ENCODE results near the gene ANKRD52. TPM values are rescaled to one million over a fixed set of nuclear protein-coding genes. Genes with fewer than 3 reads are reported as not detected.
A peak's percentile ranks its signal among the peaks of the same experiment; 100 is the strongest.

The ANKRD52 gene
- polyA plus RNA-seq, 2 of the 4 experiments (the other 2 are of a cell fraction) = 26.1 to 48.7 TPM

DNA sequence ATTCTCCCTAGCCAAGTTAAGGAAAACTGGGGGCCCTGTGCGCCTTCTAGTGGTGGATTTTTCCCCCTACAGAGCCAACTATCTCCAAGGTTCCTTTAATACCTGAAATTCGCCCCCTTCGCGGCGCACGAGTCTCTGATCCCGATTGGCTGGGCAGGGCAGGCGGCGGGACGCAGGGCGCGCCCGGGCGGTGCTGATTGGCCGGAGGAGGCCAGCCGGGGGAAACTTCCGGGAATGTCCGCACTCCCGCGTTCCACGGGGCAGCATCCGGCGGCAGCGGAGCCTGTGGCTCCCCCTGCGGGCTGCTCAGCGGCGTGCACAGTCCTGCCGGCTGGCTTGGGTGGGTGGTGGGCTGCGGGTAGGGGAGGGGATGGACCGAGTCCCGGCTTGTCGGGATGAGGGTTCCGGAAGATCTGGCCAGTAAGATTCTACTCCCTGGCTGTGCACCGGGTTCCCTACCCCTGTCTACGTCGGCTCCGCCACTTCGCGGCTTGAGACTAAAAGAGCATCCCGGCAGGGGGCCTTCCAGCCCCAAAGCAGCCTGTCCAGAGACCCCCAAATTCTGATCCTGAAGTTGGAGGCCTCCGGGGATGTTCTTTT lies 34.0 kb downstream of the ANKRD52 start, which contains the start of gene NABP2 (continued):
- TF ChIP-seq, protein P1, sequence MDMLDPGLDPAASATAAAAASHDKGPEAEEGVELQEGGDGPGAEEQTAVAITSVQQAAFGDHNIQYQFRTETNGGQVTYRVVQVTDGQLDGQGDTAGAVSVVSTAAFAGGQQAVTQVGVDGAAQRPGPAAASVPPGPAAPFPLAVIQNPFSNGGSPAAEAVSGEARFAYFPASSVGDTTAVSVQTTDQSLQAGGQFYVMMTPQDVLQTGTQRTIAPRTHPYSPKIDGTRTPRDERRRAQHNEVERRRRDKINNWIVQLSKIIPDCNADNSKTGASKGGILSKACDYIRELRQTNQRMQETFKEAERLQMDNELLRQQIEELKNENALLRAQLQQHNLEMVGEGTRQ (IDR thresholded peaks at IDR 0.05) = peak; percentile 68
- no peak for TF ChIP-seq FOSB (CRISPR knock-in tag; IDR thresholded peaks at IDR 0.05)
- TF ChIP-seq, protein P2, sequence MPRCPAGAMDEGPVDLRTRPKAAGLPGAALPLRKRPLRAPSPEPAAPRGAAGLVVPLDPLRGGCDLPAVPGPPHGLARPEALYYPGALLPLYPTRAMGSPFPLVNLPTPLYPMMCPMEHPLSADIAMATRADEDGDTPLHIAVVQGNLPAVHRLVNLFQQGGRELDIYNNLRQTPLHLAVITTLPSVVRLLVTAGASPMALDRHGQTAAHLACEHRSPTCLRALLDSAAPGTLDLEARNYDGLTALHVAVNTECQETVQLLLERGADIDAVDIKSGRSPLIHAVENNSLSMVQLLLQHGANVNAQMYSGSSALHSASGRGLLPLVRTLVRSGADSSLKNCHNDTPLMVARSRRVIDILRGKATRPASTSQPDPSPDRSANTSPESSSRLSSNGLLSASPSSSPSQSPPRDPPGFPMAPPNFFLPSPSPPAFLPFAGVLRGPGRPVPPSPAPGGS (IDR thresholded peaks at IDR 0.05) = 0 out of 3 replicates have a peak, but pooled peaks have one; percentile 12

DNA sequence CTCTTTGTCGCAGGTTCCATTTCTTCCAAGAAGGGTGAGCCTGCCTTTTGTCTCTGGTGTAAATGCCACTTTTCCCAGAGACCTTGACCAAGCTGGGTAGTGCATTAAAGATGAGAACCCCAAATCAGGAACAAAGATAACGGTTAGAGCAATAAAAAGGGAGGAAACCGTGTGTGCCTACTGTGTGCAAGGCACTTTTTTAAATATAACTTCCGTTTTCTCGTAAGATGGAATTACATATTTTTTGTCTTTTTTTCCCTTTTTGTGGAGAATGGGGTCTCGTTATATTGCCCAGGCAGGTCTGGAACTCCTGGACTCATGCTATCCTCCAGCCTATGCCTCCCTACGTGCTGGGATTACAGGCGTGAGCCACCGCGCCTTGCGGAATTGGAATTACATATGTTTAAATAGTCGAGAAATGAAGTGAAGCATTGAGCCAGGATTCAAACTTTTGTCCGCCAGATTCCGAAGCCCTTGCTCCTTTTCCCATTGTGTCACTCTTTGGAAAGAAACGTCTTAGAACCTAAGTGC lies 34.5 kb downstream of the ANKRD52 start:
- 24% methylated on average over 15 of the region's 15 CpGs for WGBS (ENCODE audit: missing lambda C conversion rate)

DNA sequence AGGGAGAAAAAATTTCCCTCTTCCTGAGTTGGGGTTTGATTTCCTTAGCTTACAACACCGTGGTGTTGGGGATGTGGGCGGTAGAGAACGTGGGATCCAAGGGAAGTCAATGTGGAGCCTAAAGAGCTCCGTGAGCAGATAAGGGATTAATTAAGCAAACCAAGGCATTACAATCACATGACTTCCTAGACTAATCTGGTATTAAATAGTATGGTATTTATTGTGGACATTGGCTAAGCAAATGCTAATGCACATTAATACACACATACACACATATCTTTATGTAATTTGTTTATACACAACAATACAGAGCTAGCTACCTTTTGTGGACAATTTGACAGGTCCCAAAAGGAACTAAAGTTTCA lies 35.7 kb downstream of the ANKRD52 start:
- Histone ChIP-seq H3K4me3 (peak overlapping the region; percentile 71), H3K27ac (peak overlapping the region; percentile 91 to 94), H3K9me3 (no peaks in the 10 kb centered on the region), H3K4me2 (peak overlapping the region; percentile 71), H3K4me1 (peaks cover 26% of the 10 kb centered on the region)
- ChIA-PET CTCF (interaction anchor here (0.5 to 4.2 kb wide), 26 partner anchors 9 to 484 kb away, joined by 3 to 67 read pairs (median 4); partner anchors contain the start of genes ANKRD52, SMARCC2 and ZC3H10), POLR2A (interaction anchor here (0.9 to 2.3 kb wide), 15 partner anchors 8 to 137 kb away, joined by 3 to 34 read pairs (median 8); partner anchors contain the start of genes ANKRD52, COQ10A, ESYT1 and PA2G4)
- 46% methylated on average over 4 of the region's 4 CpGs for WGBS (ENCODE audit: missing lambda C conversion rate)
- TF ChIP-seq NFE2L2 (conservative IDR thresholded peaks at IDR 0.05; ENCODE audit: low read length) (no peak), JUNB (IDR thresholded peaks at IDR 0.05) (no peak)
- TF ChIP-seq, protein P3, sequence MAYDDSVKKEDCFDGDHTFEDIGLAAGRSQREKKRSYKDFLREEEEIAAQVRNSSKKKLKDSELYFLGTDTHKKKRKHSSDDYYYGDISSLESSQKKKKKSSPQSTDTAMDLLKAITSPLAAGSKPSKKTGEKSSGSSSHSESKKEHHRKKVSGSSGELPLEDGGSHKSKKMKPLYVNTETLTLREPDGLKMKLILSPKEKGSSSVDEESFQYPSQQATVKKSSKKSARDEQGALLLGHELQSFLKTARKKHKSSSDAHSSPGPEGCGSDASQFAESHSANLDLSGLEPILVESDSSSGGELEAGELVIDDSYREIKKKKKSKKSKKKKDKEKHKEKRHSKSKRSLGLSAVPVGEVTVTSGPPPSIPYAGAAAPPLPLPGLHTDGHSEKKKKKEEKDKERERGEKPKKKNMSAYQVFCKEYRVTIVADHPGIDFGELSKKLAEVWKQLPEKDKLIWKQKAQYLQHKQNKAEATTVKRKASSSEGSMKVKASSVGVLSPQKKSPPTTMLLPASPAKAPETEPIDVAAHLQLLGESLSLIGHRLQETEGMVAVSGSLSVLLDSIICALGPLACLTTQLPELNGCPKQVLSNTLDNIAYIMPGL (CRISPR knock-in tag; IDR thresholded peaks at IDR 0.05; ENCODE audit: borderline replicate concordance) = no peak
- ATAC-seq (no peak), FAIRE-seq (no peak), DNase-seq (ENCODE audit: low read depth in 1 of 2, low spot score in 1 of 2) (no peak)

More for the DNA sequence above, 34.5 kb downstream of the ANKRD52 start:
- Histone ChIP-seq H3K4me3 (peak overlapping the region; percentile 30), H3K9me3 (no peaks in the 10 kb centered on the region), H3K4me2 (peak overlapping the region; percentile 86), H3K4me1 (peaks cover 26% of the 10 kb centered on the region), H3K27ac (peak overlapping the region; percentile 76 to 94)
- POLR2A ChIA-PET = no interaction called here
- peak; percentile 11 to 14; a peak in 5 of 6 replicates for ATAC-seq
- no peak for TF ChIP-seq RAD21 (conservative IDR thresholded peaks at IDR 0.05 in 1 of 2, IDR thresholded peaks at IDR 0.05 in 1 of 2)
- TF ChIP-seq GATA3 (IDR thresholded peaks at IDR 0.05; ENCODE audit: borderline replicate concordance) = 0 out of 2 replicates have a peak, but pooled peaks have one; percentile 16
- TF ChIP-seq KDM1A (IDR thresholded peaks at IDR 0.05; ENCODE audit: low read depth) = no peak
- no peak for DNase-seq (ENCODE audit: low read depth in 1 of 2, low spot score in 1 of 2)
- CTCF ChIA-PET = interaction anchor here (0.9 to 4.2 kb wide), 15 partner anchors 10 to 104 kb away, joined by 3 to 67 read pairs (median 6); partner anchors contain the start of genes SMARCC2 and ZC3H10
- FAIRE-seq = no peak

DNA sequence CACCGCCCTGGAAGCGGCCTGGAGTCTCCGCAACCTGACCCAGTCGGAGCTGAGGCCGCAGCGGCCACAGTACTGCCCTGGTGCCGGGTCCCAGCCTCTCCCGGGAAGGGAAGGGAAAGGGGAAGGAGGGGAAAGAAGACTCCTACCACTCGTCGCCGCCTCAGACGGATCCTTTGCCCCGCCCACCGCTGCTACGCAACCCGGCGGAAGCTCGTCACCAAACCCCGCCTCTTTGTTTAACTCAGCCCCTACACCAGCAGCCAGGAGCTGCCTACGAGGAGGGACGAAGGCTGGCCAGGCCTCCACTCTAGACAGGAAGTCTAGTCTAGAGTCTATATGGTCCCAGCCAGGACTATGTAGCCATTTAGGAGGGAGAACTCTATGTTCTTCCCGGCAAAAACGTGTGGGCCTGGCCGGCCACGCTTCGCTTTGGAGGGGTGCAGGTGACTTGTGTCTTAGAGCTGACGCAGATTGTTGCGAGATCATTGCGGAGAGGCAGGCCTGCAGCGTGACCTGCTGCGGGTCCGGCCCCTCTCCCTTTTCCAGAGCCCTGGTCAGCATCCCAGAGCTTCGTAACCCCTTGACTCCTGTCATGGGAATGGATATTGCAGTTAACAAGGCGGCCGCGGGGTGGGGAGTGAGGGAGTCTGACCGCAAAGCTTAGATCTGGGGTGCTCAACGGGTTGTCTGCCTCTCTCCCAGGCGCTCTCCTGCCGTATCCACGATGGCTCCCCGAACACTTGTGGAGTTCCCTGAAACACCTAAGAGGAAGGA lies 36.2 kb downstream of the ANKRD52 start, which contains the start of gene RNF41:
Gene RNF41 (minus strand): TSS at position 166 of the 774 bp plus-strand sequence. CDS start 7,875 bp downstream, outside the sequence.
- peak within 1 kb of the TSS; percentile 91 to 94 for H3K27ac ChIP-seq
- DNase-seq (ENCODE audit: low read depth in 1 of 2, low spot score in 1 of 2) = peak; percentile 97 to 100
- FAIRE-seq = no peak
- CTCF ChIA-PET = interaction anchor here (0.5 to 4.2 kb wide), 28 partner anchors 10 to 483 kb away, joined by 3 to 67 read pairs (median 4); partner anchors contain the start of genes ANKRD52, SMARCC2 and ZC3H10
- H3K9me3 ChIP-seq = no peaks in the 10 kb centered on the region
- H3K4me1 ChIP-seq = peaks cover 26% of the 10 kb centered on the region
- peak within 1 kb of the TSS; percentile 94 for H3K4me2 ChIP-seq
- ATAC-seq = peak; percentile 82 to 89
- POLR2A ChIA-PET = interaction anchor here (0.8 to 2.3 kb wide), 23 partner anchors 9 to 287 kb away, joined by 3 to 34 read pairs (median 5); partner anchors contain the start of genes ANKRD52, COQ10A, ESYT1 and PA2G4
- H3K4me3 ChIP-seq = peak within 1 kb of the TSS; percentile 71
- WGBS (ENCODE audit: missing lambda C conversion rate) = 8% methylated on average over 33 of the region's 42 CpGs
- TF ChIP-seq HOXB5 (CRISPR knock-in tag; IDR thresholded peaks at IDR 0.05) (peak; percentile 24; the same call in 1 of the 2 replicates), ESRRA (IDR thresholded peaks at IDR 0.05; ENCODE audit: borderline replicate concordance, low read length) (no peak), MYC (IDR thresholded peaks at IDR 0.05; ENCODE audit: borderline replicate concordance, low read length) (peak; percentile 59; the same call in 1 of the 2 replicates), ZFP36 (IDR thresholded peaks at IDR 0.05; ENCODE audit: borderline replicate concordance, partially characterized antibody) (no peak), ZC3H11A (IDR thresholded peaks at IDR 0.05) (no peak), CEBPB (IDR thresholded peaks at IDR 0.05) (0 out of 4 replicates have a peak, but pooled peaks of 1 of the 2 experiments have one; percentile 19), GATA3 (IDR thresholded peaks at IDR 0.05; ENCODE audit: borderline replicate concordance) (peak; percentile 33; the same call in 1 of the 2 replicates)
- TF ChIP-seq, protein P2 (IDR thresholded peaks at IDR 0.05) = peak; percentile 93; the same call in 1 of the 3 replicates
- TF ChIP-seq, protein P3 (CRISPR knock-in tag; IDR thresholded peaks at IDR 0.05; ENCODE audit: borderline replicate concordance) = no peak
- TF ChIP-seq, protein P4, sequence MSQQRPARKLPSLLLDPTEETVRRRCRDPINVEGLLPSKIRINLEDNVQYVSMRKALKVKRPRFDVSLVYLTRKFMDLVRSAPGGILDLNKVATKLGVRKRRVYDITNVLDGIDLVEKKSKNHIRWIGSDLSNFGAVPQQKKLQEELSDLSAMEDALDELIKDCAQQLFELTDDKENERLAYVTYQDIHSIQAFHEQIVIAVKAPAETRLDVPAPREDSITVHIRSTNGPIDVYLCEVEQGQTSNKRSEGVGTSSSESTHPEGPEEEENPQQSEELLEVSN (IDR thresholded peaks at IDR 0.05; ENCODE audit: borderline replicate concordance, low read depth) = no peak; the same call in 1 of the 2 replicates
- TF ChIP-seq, protein P5, sequence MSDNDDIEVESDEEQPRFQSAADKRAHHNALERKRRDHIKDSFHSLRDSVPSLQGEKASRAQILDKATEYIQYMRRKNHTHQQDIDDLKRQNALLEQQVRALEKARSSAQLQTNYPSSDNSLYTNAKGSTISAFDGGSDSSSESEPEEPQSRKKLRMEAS (IDR thresholded peaks at IDR 0.05) = peak; percentile 64

All from A549 (cell line).